B cell (primary cell): ENCODE data around the gene TFRC. TPM values are rescaled to one million over a fixed set of nuclear protein-coding genes. Genes with fewer than 3 reads are reported as not detected.

Experiments used
- ATAC-seq: fragments of 200-7000 bp; cut with Tn5 transposase; one replicate; pipeline ENCODE4 v1.10.0; 2021; ENCODE audit warnings: low read depth, mild to moderate bottlenecking, moderate number of reproducible peaks, moderate library complexity
- CTCF ChIA-PET: fragments of 350-600 bp; sonication (Branson Sonifier 250); formaldehyde crosslinking; loops from one replicate; lab custom pipeline; 2021; ENCODE audit warnings: antibody characterized with exemption, inconsistent platforms; lab: Charles Lee
- POLR2A ChIA-PET: fragments of 350-600 bp; sonication (Branson Sonifier 250); formaldehyde crosslinking; loops from one replicate; lab custom pipeline; 2021; ENCODE audit warnings: antibody characterized with exemption; lab: Charles Lee
- DNase-seq: peaks from one replicate; pipeline ENCODE4 v3.0.0; 2013
- H2AFZ ChIP-seq: 2 replicates; pipeline ENCODE4 v1.6.1; 2012; ENCODE audit warnings: mild to moderate bottlenecking, low read depth, low read length; ENCODE audit not compliant: insufficient read depth, poor library complexity, severe bottlenecking
- H3K27ac ChIP-seq, 2 donors: 1 replicate in 1 of 2; 2 replicates in 1 of 2; pipeline ENCODE4 v1.5.1; 2012 to 2013; ENCODE audit warnings: low read length in 2 of 2, mild to moderate bottlenecking in 2 of 2, moderate library complexity in 1 of 2
- H3K27me3 ChIP-seq, 4 experiments: fragments of 200-600 bp in 1 of 4; sonication (generic) in 1 of 4; replicated peaks in 1 of 4; 1 replicate in 2 of 4; 2 replicates in 2 of 4; pipeline versions ENCODE4 v1.6.1 to v1.7.0; 2013 to 2016; ENCODE audit warnings: low read length in 3 of 4, mild to moderate bottlenecking in 2 of 4, mixed read lengths in 1 of 4, moderate library complexity in 1 of 4; ENCODE audit not compliant: insufficient read depth in 4 of 4, control insufficient read depth in 3 of 4; ENCODE audit errors: control extremely low read depth in 1 of 4
- H3K36me3 ChIP-seq, 2 experiments: replicated peaks in 1 of 2; 1 replicate in 1 of 2; 2 replicates in 1 of 2; pipeline versions ENCODE4 v1.6.1 to v1.7.1; 2013; ENCODE audit warnings: low read length in 1 of 2; ENCODE audit not compliant: insufficient read depth in 2 of 2, control insufficient read depth in 1 of 2; ENCODE audit errors: control extremely low read depth in 1 of 2, extremely low read depth in 1 of 2
- H3K4me1 ChIP-seq, 2 donors: fragments of 200-600 bp in 1 of 2; sonication (generic) in 1 of 2; 1 replicate in 1 of 2; 2 replicates in 1 of 2; pipeline versions ENCODE4 v1.5.1 to v1.6.1; 2013 to 2017; ENCODE audit warnings: low read length in 2 of 2; ENCODE audit not compliant: control insufficient read depth in 2 of 2, insufficient read depth in 2 of 2
- H3K4me2 ChIP-seq: replicated peaks from 2 replicates; pipeline ENCODE3; 2012; ENCODE audit warnings: mild to moderate bottlenecking, low read depth, low read length; ENCODE audit not compliant: poor library complexity, severe bottlenecking
- H3K4me3 ChIP-seq, 5 experiments: fragments of 200-600 bp in 1 of 5; sonication (generic) in 1 of 5; 1 replicate in 3 of 5; 2 replicates in 2 of 5; pipeline versions ENCODE4 v1.5.1 to v1.7.0; 2011 to 2016; ENCODE audit warnings: low read length in 4 of 5, mild to moderate bottlenecking in 4 of 5, low read depth in 2 of 5, control low read depth in 1 of 5, moderate library complexity in 1 of 5; ENCODE audit not compliant: insufficient read depth in 1 of 5; ENCODE audit errors: control extremely low read depth in 1 of 5, extremely low read depth in 1 of 5
- H3K79me2 ChIP-seq: fragments of 200-600 bp; sonication (generic); one replicate; pipeline ENCODE4 v1.6.0; 2016; ENCODE audit warnings: low read length; ENCODE audit not compliant: control insufficient read depth, insufficient read depth
- H3K9ac ChIP-seq: fragments of 200-600 bp; sonication (generic); 2 replicates; pipeline ENCODE4 v1.6.1; 2017; ENCODE audit warnings: mild to moderate bottlenecking, low read length, moderate library complexity
- H3K9me3 ChIP-seq, 3 donors: one replicate each; pipeline versions ENCODE4 v1.6.1 to v1.7.1; 2013; ENCODE audit warnings: low read length in 2 of 3; ENCODE audit not compliant: control insufficient read depth in 2 of 3, insufficient read depth in 1 of 3; ENCODE audit errors: control extremely low read depth in 1 of 3
- H4K20me1 ChIP-seq: 2 replicates; pipeline ENCODE4 v1.6.0; 2012; ENCODE audit warnings: mild to moderate bottlenecking, low read length; ENCODE audit not compliant: insufficient read depth, control insufficient read depth, poor library complexity, severe bottlenecking
- H3K27ac Mint-ChIP-seq: one replicate; pipeline ENCODE4 v1.8.0; 2021; ENCODE audit warnings: mixed read lengths
- H3K27me3 Mint-ChIP-seq: one replicate; pipeline ENCODE4 v1.8.0; 2021; ENCODE audit warnings: mixed read lengths
- H3K4me1 Mint-ChIP-seq: one replicate; pipeline ENCODE4 v1.8.0; 2021; ENCODE audit warnings: mixed read lengths
- H3K4me3 Mint-ChIP-seq: one replicate; pipeline ENCODE4 v1.8.0; 2021; ENCODE audit warnings: mixed read lengths
- H3K9me3 Mint-ChIP-seq: one replicate; pipeline ENCODE4 v1.8.0; 2022; ENCODE audit warnings: mixed read lengths; ENCODE audit not compliant: insufficient read depth
- EZH2 ChIP-seq: IDR thresholded peaks from 2 replicates; pipeline ENCODE4 v1.6.1; 2012; ENCODE audit warnings: borderline replicate concordance, low read depth, mild to moderate bottlenecking, moderate library complexity, low read length; ENCODE audit not compliant: insufficient read depth, poor library complexity, severe bottlenecking
- WGBS: methylation state at CpG from one replicate; pipeline ENCODE4 v1.1.5; 2013; ENCODE audit warnings: missing lambda C conversion rate; ENCODE audit not compliant: insufficient coverage; 5-methylcytosine and 5-hydroxymethylcytosine counted together
- intact Hi-C: fragments of 100-400 bp; cut with micrococcal nuclease; formaldehyde crosslinking; loops from one replicate; pipeline ENCODE4 v1.10.0; 2022
- polyA plus RNA-seq: library from polyadenylated mRNA; depleted of rRNA; stranded (reverse); fragments of >200 nt; gene quantifications from 2 replicates; pipeline ENCODE4 v1.2.3, GENCODE V29; 2012
- total RNA-seq, 2 donors: library from RNA; stranded (reverse); fragments of 120-200 nt in 1 of 2; gene quantifications; 1 replicate in 1 of 2; 2 replicates in 1 of 2; pipeline versions ENCODE4 v1.2.3 to v1.2.4, GENCODE V29; 2013 to 2022
- TF ChIP-seq, protein P1 (sequence below): fragments of 200-600 bp; IDR thresholded peaks from one replicate; pipeline ENCODE4 v1.8.0; 2022; ENCODE audit warnings: antibody characterized with exemption, mild to moderate bottlenecking

The TFRC gene
- total and polyA plus RNA-seq, 2 donors (not counting 1 experiment from before 2014, with no cell fraction given) = 41.7 to 104 TPM

DNA sequence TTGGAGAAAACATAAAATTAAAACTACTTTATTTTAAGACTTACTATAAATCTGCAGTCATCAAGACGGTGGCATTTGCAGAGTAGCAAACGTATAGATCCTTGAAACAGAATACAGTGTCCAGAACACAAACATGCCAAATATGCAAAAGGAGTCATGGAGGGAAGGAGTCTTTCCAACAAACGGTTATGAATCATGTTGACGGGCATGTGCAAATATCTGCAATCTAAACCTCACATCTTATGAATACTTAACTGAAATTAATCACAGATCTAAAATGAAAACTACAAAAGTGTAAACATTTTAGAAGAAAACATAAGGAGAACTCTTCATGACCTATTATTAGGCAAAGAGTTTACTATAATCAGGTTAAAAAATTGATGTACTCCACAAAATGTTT is 69.4 kb downstream of the TFRC start:
- Histone ChIP-seq H3K79me2 (no peaks in the 10 kb centered on the region), H3K9me3 (peaks cover 0 to 5% (median 3%) of the 10 kb centered on the region in 3 donors), H3K4me1 (no peaks in the 10 kb centered on the region), H4K20me1 (no peaks in the 10 kb centered on the region), H3K9ac (no peak overlapping the region), H3K27ac (no peak overlapping the region), H3K27me3 (peaks cover 0 to 4% (median 2%) of the 10 kb centered on the region in 4 experiments), H3K4me2 (no peak overlapping the region), H3K36me3 (no peaks in the 10 kb centered on the region), H3K4me3 (no peak overlapping the region), H2AFZ (no peak overlapping the region)
- no peak for DNase-seq
- no peak for TF ChIP-seq EZH2
- TF ChIP-seq, protein P1, sequence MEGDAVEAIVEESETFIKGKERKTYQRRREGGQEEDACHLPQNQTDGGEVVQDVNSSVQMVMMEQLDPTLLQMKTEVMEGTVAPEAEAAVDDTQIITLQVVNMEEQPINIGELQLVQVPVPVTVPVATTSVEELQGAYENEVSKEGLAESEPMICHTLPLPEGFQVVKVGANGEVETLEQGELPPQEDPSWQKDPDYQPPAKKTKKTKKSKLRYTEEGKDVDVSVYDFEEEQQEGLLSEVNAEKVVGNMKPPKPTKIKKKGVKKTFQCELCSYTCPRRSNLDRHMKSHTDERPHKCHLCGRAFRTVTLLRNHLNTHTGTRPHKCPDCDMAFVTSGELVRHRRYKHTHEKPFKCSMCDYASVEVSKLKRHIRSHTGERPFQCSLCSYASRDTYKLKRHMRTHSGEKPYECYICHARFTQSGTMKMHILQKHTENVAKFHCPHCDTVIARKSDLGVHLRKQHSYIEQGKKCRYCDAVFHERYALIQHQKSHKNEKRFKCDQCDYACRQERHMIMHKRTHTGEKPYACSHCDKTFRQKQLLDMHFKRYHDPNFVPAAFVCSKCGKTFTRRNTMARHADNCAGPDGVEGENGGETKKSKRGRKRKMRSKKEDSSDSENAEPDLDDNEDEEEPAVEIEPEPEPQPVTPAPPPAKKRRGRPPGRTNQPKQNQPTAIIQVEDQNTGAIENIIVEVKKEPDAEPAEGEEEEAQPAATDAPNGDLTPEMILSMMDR = no peak
- ChIA-PET CTCF (no interaction called here), POLR2A (no interaction called here)
- H3K4me3 Mint-ChIP-seq = no peak overlapping the region
- no peak for ATAC-seq
- H3K9me3 Mint-ChIP-seq = no peaks in the 10 kb centered on the region
- intact Hi-C loops = no loop called here
- WGBS = no CpG with 5 or more reads among the region's 4 CpGs
- H3K27ac Mint-ChIP-seq = no peak overlapping the region
- no peaks in the 10 kb centered on the region for H3K4me1 Mint-ChIP-seq
- peaks cover 29% of the 10 kb centered on the region for H3K27me3 Mint-ChIP-seq

DNA sequence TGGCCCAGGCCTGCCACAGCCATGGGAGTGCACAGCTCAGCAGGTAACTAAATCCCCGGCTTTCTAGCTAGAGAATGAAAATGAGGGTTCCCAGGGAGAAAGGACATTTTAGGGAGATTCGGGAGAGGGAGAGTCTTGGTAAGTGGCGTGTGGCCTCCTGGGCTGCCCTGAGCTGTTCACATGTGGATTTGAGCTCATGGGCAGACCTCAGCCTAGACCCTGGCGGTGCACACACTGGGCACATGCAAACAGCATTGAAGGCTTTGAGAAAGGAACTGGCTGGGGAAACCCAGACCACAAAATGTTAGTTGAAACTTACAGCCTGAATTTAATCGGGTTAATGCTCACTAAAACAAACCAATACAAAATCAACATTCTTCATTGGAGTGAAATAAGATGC is 72.4 kb downstream of the TFRC start:
- H3K36me3 ChIP-seq = no peaks in the 10 kb centered on the region
- ATAC-seq (no peak), DNase-seq (no peak)
- H3K4me1 ChIP-seq = no peaks in the 10 kb centered on the region
- Mint-ChIP-seq H3K27ac (no peak overlapping the region), H3K4me3 (no peak overlapping the region), H3K4me1 (no peaks in the 10 kb centered on the region), H3K27me3 (peaks cover 29% of the 10 kb centered on the region), H3K9me3 (no peaks in the 10 kb centered on the region)
- no peak overlapping the region for H3K4me3 ChIP-seq
- ChIA-PET CTCF (no interaction called here), POLR2A (interaction anchor here (0.7 kb wide), 1 partner anchor 362 kb away, joined by 3 read pairs; no protein-coding TSS in a partner anchor)
- no peak for TF ChIP-seq EZH2
- TF ChIP-seq, protein P1 = no peak
- H3K9me3 ChIP-seq = peaks cover 0 to 5% (median 3%) of the 10 kb centered on the region in 3 donors
- WGBS = 93% methylated on average over 3 of the region's 5 CpGs
- no peaks in the 10 kb centered on the region for H4K20me1 ChIP-seq
- H3K4me2 ChIP-seq = no peak overlapping the region
- H3K27me3 ChIP-seq = peaks cover 0 to 4% (median 2%) of the 10 kb centered on the region in 4 experiments
- H3K79me2 ChIP-seq = no peaks in the 10 kb centered on the region
- no peak overlapping the region for H3K9ac ChIP-seq
- intact Hi-C loops = no loop called here
- no peak overlapping the region for H3K27ac ChIP-seq
- no peak overlapping the region for H2AFZ ChIP-seq
